HEK293 (cell line): ENCODE data around the gene UBE4B.
A peak's percentile ranks its signal among the peaks of the same experiment; 100 is the strongest.

ENCODE experiments used
- CTCF ChIA-PET: fragments of 350-600 bp; formaldehyde crosslinking; extraction: SDS; loops from one replicate; lab custom pipeline; 2021; ENCODE audit warnings: antibody characterized with exemption; lab: Yijun Ruan, JAX
- POLR2A ChIA-PET: fragments of 300-600 bp; formaldehyde crosslinking; extraction: SDS; loops from one replicate; lab custom pipeline; 2020; ENCODE audit warnings: antibody characterized with exemption, inconsistent platforms; lab: Yijun Ruan, JAX
- H3K27ac ChIP-seq: fragments of 200-500 bp; sonication (Bioruptor generic); 2 replicates; pipeline ENCODE4 v1.5.1; 2014; ENCODE audit warnings: low read depth, low read length, control low read depth, inconsistent platforms; ENCODE audit errors: extremely low read depth
- H3K36me3 ChIP-seq, 2 experiments: fragments of 200-500 bp in 1 of 2; sonication (Bioruptor generic) in 1 of 2; 1 replicate in 1 of 2; 2 replicates in 1 of 2; pipeline ENCODE4 v1.5.1; 2014 to 2017; ENCODE audit warnings: inconsistent platforms in 2 of 2, low read length in 2 of 2; ENCODE audit not compliant: control insufficient read depth in 2 of 2, insufficient read depth in 1 of 2
- H3K4me1 ChIP-seq: fragments of 200-500 bp; sonication (Bioruptor generic); 2 replicates; pipeline ENCODE4 v1.5.1; 2014; ENCODE audit warnings: mild to moderate bottlenecking, low read length, inconsistent platforms; ENCODE audit not compliant: control insufficient read depth, insufficient read depth
- H3K4me3 ChIP-seq: 2 replicates; pipeline ENCODE4 v1.5.1; 2011; ENCODE audit warnings: low read depth, mild to moderate bottlenecking, control low read depth, low read length, moderate library complexity
- H3K9me3 ChIP-seq: fragments of 200-500 bp; sonication (Bioruptor generic); 2 replicates; pipeline ENCODE4 v1.5.1; 2014; ENCODE audit warnings: low read depth, low read length, inconsistent platforms; ENCODE audit not compliant: control insufficient read depth, insufficient read depth
- BCL11B ChIP-seq: fragments of 450-650 bp; formaldehyde crosslinking; IDR thresholded peaks from 2 replicates; pipeline ENCODE4 v1.5.1; 2016; ENCODE audit warnings: low read depth, missing biosample characterization, missing genetic modification characterization
- HOXC10 ChIP-seq: sonication (generic); formaldehyde crosslinking; IDR thresholded peaks from 2 replicates; pipeline ENCODE4 v1.8.1; 2023; ENCODE audit warnings: mild to moderate bottlenecking, missing genetic modification reagents
- INSM2 ChIP-seq: fragments of 450-650 bp; formaldehyde crosslinking; IDR thresholded peaks from 2 replicates; pipeline ENCODE4 v1.5.1; 2016; ENCODE audit warnings: missing biosample characterization, missing genetic modification characterization
- ZBTB26 ChIP-seq: fragments of 450-650 bp; formaldehyde crosslinking; optimal IDR thresholded peaks from 2 replicates; pipeline ENCODE3; 2016; ENCODE audit warnings: missing biosample characterization, mild to moderate bottlenecking, missing genetic modification characterization
- ZBTB6 ChIP-seq: fragments of 450-650 bp; formaldehyde crosslinking; IDR thresholded peaks from 2 replicates; pipeline ENCODE4 v1.5.1; 2017; ENCODE audit warnings: missing biosample characterization, missing genetic modification characterization
- ZIC2 ChIP-seq: fragments of 450-650 bp; formaldehyde crosslinking; IDR thresholded peaks from 2 replicates; pipeline ENCODE4 v1.5.1; 2016; ENCODE audit warnings: missing biosample characterization, missing genetic modification characterization
- ZNF10 ChIP-seq: fragments of 450-650 bp; formaldehyde crosslinking; IDR thresholded peaks from 2 replicates; pipeline ENCODE4 v1.5.1; 2017; ENCODE audit warnings: missing biosample characterization, missing genetic modification characterization
- ZNF175 ChIP-seq: fragments of 450-650 bp; formaldehyde crosslinking; IDR thresholded peaks from 2 replicates; pipeline ENCODE4 v1.5.1; 2016; ENCODE audit warnings: missing biosample characterization, missing genetic modification characterization
- ZNF280C ChIP-seq: fragments of 450-650 bp; formaldehyde crosslinking; IDR thresholded peaks from 2 replicates; pipeline ENCODE4 v1.5.1; 2016; ENCODE audit warnings: missing biosample characterization, missing genetic modification characterization
- ZNF394 ChIP-seq: fragments of 450-650 bp; formaldehyde crosslinking; IDR thresholded peaks from 2 replicates; pipeline ENCODE4 v1.5.1; 2016; ENCODE audit warnings: missing biosample characterization, missing genetic modification characterization, mild to moderate bottlenecking, moderate library complexity, borderline replicate concordance
- ZNF600 ChIP-seq: fragments of 450-650 bp; formaldehyde crosslinking; IDR thresholded peaks from 2 replicates; pipeline ENCODE4 v1.5.1; 2016; ENCODE audit warnings: missing biosample characterization, missing genetic modification characterization
- ZNF621 ChIP-seq: fragments of 450-650 bp; formaldehyde crosslinking; IDR thresholded peaks from 2 replicates; pipeline ENCODE4 v1.5.1; 2017; ENCODE audit warnings: missing biosample characterization, missing genetic modification characterization
- ZNF623 ChIP-seq: fragments of 450-650 bp; formaldehyde crosslinking; IDR thresholded peaks from 2 replicates; pipeline ENCODE4 v1.5.1; 2016; ENCODE audit warnings: missing biosample characterization, missing genetic modification characterization
- ZNF654 ChIP-seq: fragments of 450-650 bp; formaldehyde crosslinking; IDR thresholded peaks from 2 replicates; pipeline ENCODE4 v1.5.1; 2016; ENCODE audit warnings: low read depth, missing biosample characterization, missing genetic modification characterization
- ZNF701 ChIP-seq: fragments of 450-650 bp; formaldehyde crosslinking; IDR thresholded peaks from 2 replicates; pipeline ENCODE4 v1.5.1; 2016; ENCODE audit warnings: missing biosample characterization, missing genetic modification characterization
- ZNF768 ChIP-seq: fragments of 450-650 bp; formaldehyde crosslinking; IDR thresholded peaks from 2 replicates; pipeline ENCODE4 v1.5.1; 2018; ENCODE audit warnings: missing biosample characterization, mild to moderate bottlenecking, missing genetic modification characterization
- ZNF830 ChIP-seq: fragments of 450-650 bp; IDR thresholded peaks from 2 replicates; pipeline ENCODE4 v1.5.0; 2018; ENCODE audit warnings: missing biosample characterization, missing genetic modification characterization, low read depth, mild to moderate bottlenecking, moderate library complexity
- TF ChIP-seq, protein P1 (sequence below): fragments of 450-650 bp; formaldehyde crosslinking; IDR thresholded peaks from 2 replicates; pipeline ENCODE4 v1.5.1; 2017; ENCODE audit warnings: missing biosample characterization, missing genetic modification characterization
- TF ChIP-seq, protein P2 (sequence below): fragments of 450-650 bp; formaldehyde crosslinking; IDR thresholded peaks from 2 replicates; pipeline ENCODE4 v1.5.1; 2017; ENCODE audit warnings: missing biosample characterization, missing genetic modification characterization
- TF ChIP-seq, protein P3 (sequence below): fragments of 450-650 bp; formaldehyde crosslinking; IDR thresholded peaks from 2 replicates; pipeline ENCODE4 v1.5.1; 2016; ENCODE audit warnings: missing biosample characterization, missing genetic modification characterization, borderline replicate concordance

UBE4B gene

GRCh38 chr1:10056599-10056987 lies 23.8 kb downstream of the UBE4B start (continued):
- TF ChIP-seq ZNF621 (tag by site-specific recombination) (no peak), ZNF280C (tag by site-specific recombination) (no peak), ZNF623 (tag by site-specific recombination) (no peak), BCL11B (tag by site-specific recombination) (no peak), ZNF654 (tag by site-specific recombination) (no peak), ZNF701 (tag by site-specific recombination) (no peak)
- TF ChIP-seq, protein P1, sequence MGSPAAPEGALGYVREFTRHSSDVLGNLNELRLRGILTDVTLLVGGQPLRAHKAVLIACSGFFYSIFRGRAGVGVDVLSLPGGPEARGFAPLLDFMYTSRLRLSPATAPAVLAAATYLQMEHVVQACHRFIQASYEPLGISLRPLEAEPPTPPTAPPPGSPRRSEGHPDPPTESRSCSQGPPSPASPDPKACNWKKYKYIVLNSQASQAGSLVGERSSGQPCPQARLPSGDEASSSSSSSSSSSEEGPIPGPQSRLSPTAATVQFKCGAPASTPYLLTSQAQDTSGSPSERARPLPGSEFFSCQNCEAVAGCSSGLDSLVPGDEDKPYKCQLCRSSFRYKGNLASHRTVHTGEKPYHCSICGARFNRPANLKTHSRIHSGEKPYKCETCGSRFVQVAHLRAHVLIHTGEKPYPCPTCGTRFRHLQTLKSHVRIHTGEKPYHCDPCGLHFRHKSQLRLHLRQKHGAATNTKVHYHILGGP (tag by site-specific recombination) = no peak
- TF ChIP-seq, protein P2, sequence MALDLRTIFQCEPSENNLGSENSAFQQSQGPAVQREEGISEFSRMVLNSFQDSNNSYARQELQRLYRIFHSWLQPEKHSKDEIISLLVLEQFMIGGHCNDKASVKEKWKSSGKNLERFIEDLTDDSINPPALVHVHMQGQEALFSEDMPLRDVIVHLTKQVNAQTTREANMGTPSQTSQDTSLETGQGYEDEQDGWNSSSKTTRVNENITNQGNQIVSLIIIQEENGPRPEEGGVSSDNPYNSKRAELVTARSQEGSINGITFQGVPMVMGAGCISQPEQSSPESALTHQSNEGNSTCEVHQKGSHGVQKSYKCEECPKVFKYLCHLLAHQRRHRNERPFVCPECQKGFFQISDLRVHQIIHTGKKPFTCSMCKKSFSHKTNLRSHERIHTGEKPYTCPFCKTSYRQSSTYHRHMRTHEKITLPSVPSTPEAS (tag by site-specific recombination) = no peak

DNA sequence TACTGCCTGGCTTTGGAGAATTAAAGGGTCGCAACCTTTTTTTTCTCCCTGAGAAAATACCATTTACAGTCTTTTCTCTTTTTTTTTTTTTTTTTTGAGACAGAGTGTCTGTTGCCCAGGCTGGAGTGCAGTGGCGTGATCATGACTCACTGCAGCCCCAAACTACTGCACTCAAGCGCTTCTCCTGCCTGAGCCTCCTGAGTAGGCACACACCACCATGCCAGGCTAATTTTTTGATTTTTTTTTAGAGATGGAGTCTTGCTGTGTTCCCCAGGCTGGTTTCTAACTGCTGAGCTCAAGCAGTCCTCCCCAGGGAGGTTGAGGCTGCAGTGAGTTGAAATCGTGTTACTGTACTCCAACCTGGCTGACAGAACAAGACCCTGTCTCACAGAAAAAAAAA lies 24.6 kb downstream of the UBE4B start:
- ChIA-PET POLR2A (no interaction called here), CTCF (no interaction called here)
- H3K4me1 ChIP-seq = 0 out of 2 replicates have a peak, but pooled peaks cover 2% of the 10 kb centered on the region
- no peak overlapping the region for H3K27ac ChIP-seq
- TF ChIP-seq INSM2 (tag by site-specific recombination) (no peak), ZIC2 (tag by site-specific recombination) (peak; percentile 55)
- H3K9me3 ChIP-seq = no peaks in the 10 kb centered on the region
- H3K36me3 ChIP-seq = no peaks in the 10 kb centered on the region
- no peak overlapping the region for H3K4me3 ChIP-seq

GRCh38 chr1:10057796-10058195 lies 25.0 kb downstream of the UBE4B start:
- CTCF ChIA-PET = no interaction called here
- Histone ChIP-seq H3K4me3 (no peak overlapping the region), H3K36me3 (no peaks in the 10 kb centered on the region), H3K4me1 (0 out of 2 replicates have a peak, but pooled peaks cover 2% of the 10 kb centered on the region), H3K27ac (no peak overlapping the region), H3K9me3 (no peaks in the 10 kb centered on the region)
- POLR2A ChIA-PET = no interaction called here
- TF ChIP-seq, protein P3, sequence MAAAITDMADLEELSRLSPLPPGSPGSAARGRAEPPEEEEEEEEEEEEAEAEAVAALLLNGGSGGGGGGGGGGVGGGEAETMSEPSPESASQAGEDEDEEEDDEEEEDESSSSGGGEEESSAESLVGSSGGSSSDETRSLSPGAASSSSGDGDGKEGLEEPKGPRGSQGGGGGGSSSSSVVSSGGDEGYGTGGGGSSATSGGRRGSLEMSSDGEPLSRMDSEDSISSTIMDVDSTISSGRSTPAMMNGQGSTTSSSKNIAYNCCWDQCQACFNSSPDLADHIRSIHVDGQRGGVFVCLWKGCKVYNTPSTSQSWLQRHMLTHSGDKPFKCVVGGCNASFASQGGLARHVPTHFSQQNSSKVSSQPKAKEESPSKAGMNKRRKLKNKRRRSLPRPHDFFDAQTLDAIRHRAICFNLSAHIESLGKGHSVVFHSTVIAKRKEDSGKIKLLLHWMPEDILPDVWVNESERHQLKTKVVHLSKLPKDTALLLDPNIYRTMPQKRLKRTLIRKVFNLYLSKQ = no peak
- no peak for TF ChIP-seq ZNF175 (tag by site-specific recombination)
- TF ChIP-seq, all 188 proteins: peak for 0

DNA sequence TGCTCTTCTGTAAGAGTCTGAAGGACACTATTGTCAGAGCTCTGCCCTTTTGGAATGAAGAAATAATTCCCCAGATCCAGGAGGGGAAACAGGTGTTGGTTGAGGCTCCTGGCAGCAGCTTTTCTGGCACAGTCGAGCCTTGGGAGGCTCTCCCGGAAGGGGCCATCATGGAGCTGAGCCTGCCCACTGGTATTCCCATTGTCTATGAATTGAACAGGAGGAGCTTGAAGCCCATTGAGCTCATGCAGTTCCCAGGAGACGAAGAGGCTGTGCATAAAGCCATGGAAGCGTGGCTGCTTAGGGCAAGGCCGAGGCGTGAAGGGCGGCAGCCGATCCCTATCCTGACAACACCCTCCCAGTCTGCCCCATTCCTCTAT lies 26.6 kb downstream of the UBE4B start:
- H3K4me1 ChIP-seq = 0 out of 2 replicates have a peak, but pooled peaks cover 2% of the 10 kb centered on the region
- ChIA-PET CTCF (no interaction called here), POLR2A (no interaction called here)
- H3K27ac ChIP-seq = no peak overlapping the region
- H3K36me3 ChIP-seq = no peaks in the 10 kb centered on the region
- H3K9me3 ChIP-seq = no peaks in the 10 kb centered on the region
- no peak overlapping the region for H3K4me3 ChIP-seq
- TF ChIP-seq ZNF394 (no peak), HOXC10 (CRISPR knock-in tag) (no peak), ZNF600 (no peak), ZNF830 (tag by site-specific recombination) (no peak), ZBTB6 (tag by site-specific recombination) (no peak), ZNF768 (no peak), ZBTB26 (tag by site-specific recombination) (no peak), ZNF10 (tag by site-specific recombination) (no peak)
